Measurements from ENCODE around the gene ACTL7B.

GRCh38 chr9:108809269-108809668, 46.5 kb downstream of the ACTL7B start:
- TF ChIP-seq EZH2 (IDR thresholded peaks at IDR 0.05; ENCODE audit: borderline replicate concordance, low read depth, low read length, severe bottlenecking) (no peak), CTCF (IDR thresholded peaks at IDR 0.05; ENCODE audit: borderline replicate concordance, extremely low read depth, low read length, poor library complexity, severe bottlenecking) (no peak)
